SK-MEL-5 (cell line): ENCODE measurements around the gene KIAA1549. TPM values are rescaled to one million over a fixed set of nuclear protein-coding genes. Genes with fewer than 3 reads are reported as not detected.
A peak's percentile ranks its signal among the peaks of the same experiment; 100 is the strongest.
"Not testable (repeated sequence)": the region's sequence is repeated elsewhere in the genome, so short reads cannot be mapped to it uniquely, and the experiment has no call there.

ENCODE experiments used
- DNase-seq: peaks from one replicate; pipeline ENCODE4 v3.0.0-alpha.2; 2016; ENCODE audit warnings: low read depth, low spot score
- in situ Hi-C: cut with HindIII; loops from 2 replicates; pipeline ENCODE4 v1.10.0; 2016; ENCODE audit warnings: low sequenced_read_pairs, high pct_unique_total_duplicates, low pct_unique_long_range_greater_than_20kb
- polyA plus RNA-seq, 2 experiments: library from polyadenylated mRNA; depleted of rRNA; stranded (reverse); fragments of >200 nt; gene quantifications; 2 replicates each; pipeline ENCODE4 v1.2.3, GENCODE V29; 2015
- total RNA-seq: library from RNA; depleted of rRNA; stranded (reverse); fragments of >200 nt; shearing (Covaris generic); gene quantifications from 2 replicates; pipeline ENCODE4 v1.2.3, GENCODE V29; 2014; rRNA removed

The KIAA1549 gene
- 2.7 and 3.0 TPM in 2 replicates for total RNA-seq
- polyA plus RNA-seq (2015; cell fraction: cytosol; rRNA removed), result 8.8 and 15.0 TPM in 2 replicates
- 6.8 and 8.1 TPM in 2 replicates for polyA plus RNA-seq (2015; cell fraction: nucleus; rRNA removed)

DNA sequence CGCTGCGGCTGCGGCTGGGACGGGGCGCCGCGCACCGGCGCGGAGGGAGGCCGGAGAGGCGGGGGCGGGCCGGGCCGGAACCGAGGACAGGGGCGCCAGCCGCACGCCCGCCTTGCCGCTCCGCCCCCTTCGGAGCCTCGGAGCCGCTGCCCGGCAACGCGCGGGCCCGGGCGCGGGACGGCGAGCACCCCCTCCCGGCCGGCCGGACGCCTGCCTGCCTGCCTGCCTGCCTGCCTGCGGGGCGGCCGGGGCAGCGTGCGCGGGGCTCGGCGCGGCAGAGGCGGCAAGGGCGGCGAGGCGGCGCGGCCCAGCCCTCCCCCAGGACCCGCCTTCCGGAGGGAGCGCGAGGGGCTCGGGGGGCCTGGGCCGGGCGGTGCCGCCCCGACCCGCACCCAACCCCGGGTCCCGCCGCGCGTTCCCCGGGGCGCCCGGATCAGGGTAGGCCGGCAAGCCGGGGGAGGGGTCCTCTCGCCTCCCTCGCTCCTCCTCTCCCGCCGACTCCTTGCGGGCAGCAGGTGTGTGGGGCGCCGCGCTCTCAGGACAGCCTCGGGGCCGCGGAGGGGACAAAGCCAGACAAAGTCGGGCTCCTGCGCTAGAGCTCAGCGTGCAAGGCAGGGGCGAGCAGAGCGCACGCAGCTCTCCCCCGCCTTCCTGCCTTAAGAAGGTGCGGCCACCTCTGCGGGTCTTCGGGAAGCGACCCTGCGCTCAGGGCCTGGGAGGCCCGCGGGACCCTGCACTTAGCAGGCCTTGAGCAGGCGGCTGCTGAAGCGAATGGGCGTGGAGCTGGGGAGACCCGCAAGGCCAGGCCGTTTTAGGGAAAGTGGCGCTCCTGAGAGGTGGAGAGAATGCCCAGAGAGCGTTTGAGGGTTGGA lies at the start of gene KIAA1549:
Gene KIAA1549, minus strand, starts transcription at position 58 of the 872 bp plus-strand sequence. CDS start 120 bp downstream, outside the sequence.
- in situ Hi-C loops, result no loop called here

DNA sequence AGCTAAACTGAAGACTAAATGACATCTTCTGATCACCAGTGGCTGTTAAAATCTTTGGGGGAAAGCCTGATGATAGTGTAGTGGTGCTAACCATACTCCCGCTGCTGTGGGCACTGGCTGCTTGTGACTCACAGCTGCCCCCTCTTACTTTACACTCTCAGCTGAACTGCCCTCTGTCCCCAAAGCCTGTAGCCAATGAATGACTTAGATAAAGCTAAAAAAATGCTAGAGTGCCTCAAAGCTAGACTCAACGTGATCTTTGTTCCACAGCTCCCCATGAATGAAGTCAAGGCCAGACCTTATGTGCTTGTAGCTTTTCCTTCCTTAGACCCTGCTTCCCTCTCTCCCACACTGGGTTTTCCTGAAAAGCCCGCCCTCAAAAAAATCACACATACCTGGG lies 48.2 kb upstream of the KIAA1549 start:
- in situ Hi-C loops, result no loop called here
- no peak for DNase-seq

More for the DNA sequence above, at the start of gene KIAA1549:
- peak; percentile 74 for DNase-seq

DNA sequence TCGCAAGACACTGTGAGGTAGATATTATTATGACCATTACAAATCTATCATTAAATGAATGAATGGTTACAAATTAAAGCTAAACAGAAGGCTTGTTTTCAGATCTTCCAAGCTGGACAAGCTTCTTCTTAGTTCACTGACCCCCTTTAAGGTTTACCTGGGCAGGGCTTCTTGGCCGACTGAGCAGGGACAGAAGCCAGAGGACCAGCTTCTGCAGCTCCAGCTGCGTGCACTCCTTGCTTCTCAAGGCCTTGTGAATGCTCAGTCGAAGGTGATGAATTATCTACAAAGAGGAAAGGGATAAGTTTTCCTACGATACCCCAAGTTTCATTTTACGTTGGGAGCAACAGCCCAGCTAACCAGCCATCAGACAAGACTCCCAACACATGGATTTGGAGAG lies 45.4 kb upstream of the KIAA1549 start:
- DNase-seq, result no peak
- in situ Hi-C loops, result no loop called here

DNA sequence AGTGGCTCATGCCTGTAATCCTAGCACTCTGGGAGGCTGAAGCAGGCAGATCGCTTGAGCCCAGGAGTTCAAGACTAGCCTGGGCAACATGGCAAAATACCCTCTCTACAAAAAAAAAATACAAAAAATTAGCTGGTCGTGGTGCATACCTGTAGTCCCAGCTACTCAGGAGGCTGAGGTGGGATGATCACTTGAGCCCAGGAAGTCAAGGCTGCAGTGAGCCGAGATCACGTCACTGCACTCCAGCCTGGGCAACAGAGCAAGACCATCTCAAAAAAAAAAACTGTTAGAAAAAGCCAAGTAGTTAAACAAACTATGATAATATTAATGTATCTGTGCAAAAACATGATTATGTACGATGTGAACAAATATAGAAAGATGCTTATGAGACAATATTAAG lies 44.7 kb upstream of the KIAA1549 start:
- in situ Hi-C loops, DNase-seq: not testable (repeated sequence)

DNA sequence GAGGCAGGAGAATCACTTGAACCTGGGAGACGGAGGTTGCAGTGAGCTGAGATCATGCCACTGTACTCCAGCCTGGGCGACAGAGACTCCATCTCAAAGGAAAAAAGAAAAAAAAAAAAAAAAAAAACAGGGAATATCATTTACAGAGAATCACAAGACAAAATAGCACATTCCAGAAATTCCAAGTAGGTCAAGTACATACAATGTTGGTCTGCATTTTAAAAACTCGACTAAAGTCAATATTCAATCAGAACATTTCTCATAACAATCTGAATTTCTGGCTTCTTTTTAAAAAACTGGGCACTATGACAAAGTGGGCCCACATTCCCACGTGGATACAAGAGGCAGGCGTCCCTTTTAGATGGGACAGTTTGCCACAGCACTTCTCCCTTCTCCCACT lies 41.9 kb upstream of the KIAA1549 start:
- in situ Hi-C loops, result no loop called here
- DNase-seq, result peak; percentile 58

DNA sequence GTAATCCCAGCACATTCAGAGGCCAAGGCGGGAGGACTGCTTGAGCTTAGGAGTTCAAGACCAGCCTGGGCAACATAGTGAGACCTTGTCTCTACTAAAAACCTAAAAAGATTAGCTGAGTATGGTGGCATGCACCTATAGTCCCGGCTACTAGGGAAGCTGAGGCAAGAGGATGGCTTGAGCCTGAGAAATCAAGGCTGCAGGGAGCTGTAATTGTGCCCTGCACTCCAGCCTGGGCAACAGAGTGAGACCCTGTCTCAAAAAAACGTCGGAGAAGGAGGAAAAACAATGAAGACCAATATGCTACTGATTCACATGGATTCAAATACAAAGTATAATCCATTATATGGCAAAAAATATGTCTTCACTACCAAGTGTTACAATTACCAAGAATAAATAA lies 41.1 kb upstream of the KIAA1549 start:
- in situ Hi-C loops, result no loop called here
- DNase-seq, result no peak

DNA sequence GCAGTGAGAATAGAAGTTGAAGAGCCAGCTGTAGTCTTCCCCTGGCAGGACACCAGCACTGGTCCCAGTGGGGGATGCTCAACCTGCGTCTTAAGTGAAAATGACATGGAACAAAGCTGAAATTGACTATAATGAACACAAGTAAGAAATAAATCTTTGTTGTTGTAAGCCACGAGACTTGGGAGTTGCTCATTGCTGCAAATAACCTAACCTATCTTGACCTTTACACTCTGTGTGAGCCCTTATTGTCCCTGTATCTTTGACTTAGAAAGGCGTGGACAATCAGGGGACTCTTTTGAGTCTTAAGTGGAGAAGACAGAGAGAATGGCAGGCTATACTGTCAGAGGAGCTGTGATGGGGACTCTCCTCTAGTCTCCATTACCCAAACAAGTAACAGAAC lies 37.7 kb upstream of the KIAA1549 start:
- DNase-seq, result peak; percentile 90
- in situ Hi-C loops, result no loop called here

DNA sequence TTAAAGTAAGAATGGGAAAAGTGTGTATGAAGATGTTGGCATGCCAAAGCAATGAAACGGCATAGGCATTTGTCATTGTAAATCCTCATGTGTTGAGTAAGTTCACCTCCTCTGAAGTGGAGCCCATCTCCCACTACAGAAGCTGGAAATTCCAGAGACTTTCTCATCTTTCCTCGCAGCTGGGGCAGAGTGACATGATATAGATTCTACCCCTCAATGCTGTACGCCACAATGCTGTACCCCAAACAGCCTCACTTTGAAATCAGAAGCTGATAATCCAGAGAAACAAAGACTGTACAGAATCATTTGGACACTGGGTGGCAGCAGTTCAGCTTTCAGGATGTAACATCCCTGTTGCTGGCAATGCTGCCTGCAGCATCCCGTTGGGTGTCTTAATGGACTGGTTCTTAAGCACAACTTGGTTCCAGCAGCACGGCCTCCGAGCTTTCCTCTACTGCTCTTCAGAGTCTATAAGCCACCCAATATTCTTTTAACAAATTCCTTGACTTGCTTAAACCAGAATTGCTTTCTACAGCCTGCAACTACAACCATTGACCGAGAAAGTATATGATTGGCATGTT lies 35.8 kb upstream of the KIAA1549 start:
- in situ Hi-C loops, result no loop called here
- DNase-seq, result peak; percentile 90

DNA sequence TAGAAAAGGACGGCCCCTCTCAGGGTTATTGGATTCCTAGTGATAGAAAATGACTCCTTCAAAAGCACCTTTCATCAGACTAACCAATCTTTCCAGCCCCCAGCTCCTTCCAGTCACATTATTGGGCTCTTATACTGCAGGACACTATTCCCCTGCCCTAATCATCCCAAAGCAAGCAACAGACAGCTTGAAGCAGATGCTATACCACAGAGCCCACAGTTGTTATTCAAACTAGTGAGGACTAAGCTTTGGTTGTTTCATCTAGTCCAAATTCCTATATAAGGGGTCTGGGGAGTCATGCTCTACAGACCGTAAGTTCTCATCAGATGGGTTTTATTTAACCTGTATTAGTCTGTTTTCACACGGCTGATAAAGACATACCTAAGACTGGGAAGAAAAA lies 30.2 kb upstream of the KIAA1549 start:
- in situ Hi-C loops, result no loop called here
- DNase-seq, result no peak

DNA sequence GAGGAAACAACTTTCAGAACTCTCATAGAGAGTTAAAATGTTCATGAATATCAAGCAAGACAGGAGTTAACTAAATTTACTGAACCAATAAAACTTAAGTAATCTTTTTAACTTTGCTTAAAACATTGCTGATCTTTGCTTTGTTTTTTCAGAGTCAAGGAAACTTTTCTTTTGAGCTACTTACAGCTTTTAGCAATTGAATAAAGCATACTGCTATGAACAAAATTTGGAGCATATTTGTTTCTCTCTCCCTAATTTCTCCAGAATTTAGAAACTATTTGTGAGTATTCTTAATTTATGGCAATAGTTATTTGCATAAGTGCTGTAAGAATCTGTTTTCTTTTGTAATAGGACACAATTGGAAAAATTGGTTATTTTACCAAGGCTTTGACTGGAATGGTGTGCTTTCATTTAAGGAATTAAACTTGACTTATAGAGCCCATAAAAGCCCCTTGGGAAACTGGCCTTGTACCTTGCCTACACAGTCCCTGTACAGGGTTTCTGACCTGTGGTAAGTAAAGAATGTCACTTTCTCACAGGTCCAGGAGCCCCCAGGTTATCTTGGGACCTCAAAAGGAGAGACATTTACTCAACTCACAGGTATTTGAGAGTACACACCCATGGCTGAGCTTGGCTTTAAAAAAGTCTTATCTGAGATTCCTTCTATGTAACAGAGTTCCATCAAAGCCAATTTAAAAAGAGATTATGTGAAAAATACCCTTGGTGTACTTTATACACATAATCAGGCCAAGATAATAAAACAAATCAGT lies 23.3 kb upstream of the KIAA1549 start:
- DNase-seq, result no peak
- in situ Hi-C loops, result no loop called here

DNA sequence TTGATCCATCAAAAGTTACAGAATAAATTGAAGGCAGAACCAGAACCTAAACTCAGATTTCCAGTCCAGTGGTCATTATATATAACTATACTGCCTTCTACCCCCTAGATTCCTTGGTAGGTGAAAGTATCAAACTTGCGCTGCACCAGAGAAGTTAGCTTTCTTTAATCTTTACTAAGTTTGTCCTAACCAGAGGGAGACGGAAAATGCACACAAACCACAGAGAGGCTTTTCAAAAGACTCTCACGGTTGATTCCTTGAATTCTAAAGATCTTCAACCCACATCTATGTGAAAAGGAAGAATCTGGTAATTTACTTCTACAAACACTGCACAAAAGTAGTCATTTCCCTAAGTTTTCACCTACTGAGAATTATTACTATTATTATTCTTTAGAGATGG lies 18.2 kb upstream of the KIAA1549 start:
- in situ Hi-C loops, result no loop called here

DNA sequence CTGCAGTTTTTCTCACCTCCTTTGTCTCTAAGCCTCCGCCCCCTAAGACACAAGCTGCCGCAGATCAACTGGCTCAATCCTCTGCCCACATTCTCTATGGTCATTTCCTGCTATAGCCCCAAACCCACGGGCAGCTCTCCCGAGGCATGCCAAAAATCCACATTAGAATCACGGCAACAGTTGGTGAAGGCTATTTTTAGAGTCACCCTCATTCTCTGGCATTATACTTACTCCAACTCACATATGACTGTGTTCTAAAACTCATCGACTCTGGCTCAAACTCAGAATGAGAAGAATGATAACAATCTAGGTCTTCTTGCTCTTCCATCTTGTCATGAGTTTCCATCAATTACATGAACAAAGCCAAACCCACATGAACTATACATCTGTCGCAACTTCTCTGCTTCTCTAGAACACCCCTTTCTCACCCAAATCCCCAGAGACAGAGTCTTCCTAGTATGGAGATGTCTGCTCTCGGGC lies 10.9 kb upstream of the KIAA1549 start:
- in situ Hi-C loops, result no loop called here
- DNase-seq, result no peak

More for the DNA sequence above, 18.2 kb upstream of the KIAA1549 start:
- DNase-seq, result no peak

DNA sequence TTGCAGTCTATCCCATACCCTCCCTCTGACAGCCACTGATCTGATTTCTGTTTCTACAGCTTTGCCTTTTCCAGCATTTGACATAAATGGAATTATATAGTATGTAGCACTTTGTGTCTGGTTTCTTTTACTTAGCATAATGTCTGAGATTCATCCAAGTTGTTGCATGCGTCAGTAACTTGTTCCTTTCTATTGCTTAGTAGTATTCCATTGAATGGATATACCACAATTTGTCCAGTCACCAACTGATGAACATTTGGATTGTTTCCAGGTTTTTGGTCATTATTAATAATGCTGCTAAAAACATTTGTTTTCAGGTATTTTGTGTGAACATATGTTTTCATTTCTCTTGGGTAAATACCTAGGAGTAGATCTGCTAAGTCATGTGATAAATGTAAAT lies 6.5 kb upstream of the KIAA1549 start:
- in situ Hi-C loops, result no loop called here
- no peak for DNase-seq

DNA sequence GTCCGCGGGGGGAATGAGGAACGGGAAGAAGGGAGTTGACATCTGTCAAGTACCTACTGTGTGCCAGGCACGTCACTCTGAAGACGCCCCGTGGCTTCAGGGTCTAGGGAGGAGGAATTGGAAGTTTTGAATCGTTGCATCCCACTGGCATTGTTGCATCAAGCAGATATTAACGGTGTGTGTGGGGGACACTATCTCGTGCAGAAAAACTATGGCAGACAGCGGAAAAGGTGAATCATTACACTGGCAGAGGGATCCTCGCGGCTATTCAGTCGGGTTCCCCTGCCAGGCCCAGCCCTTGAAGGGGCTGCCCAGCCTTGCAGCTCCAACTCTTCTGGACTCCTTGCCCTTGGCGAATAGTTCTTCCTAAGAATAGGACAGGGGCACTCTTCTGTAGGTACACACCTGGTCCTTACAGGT lies 1.0 kb upstream of the KIAA1549 start:
- no peak for DNase-seq
- in situ Hi-C loops, result no loop called here

DNA sequence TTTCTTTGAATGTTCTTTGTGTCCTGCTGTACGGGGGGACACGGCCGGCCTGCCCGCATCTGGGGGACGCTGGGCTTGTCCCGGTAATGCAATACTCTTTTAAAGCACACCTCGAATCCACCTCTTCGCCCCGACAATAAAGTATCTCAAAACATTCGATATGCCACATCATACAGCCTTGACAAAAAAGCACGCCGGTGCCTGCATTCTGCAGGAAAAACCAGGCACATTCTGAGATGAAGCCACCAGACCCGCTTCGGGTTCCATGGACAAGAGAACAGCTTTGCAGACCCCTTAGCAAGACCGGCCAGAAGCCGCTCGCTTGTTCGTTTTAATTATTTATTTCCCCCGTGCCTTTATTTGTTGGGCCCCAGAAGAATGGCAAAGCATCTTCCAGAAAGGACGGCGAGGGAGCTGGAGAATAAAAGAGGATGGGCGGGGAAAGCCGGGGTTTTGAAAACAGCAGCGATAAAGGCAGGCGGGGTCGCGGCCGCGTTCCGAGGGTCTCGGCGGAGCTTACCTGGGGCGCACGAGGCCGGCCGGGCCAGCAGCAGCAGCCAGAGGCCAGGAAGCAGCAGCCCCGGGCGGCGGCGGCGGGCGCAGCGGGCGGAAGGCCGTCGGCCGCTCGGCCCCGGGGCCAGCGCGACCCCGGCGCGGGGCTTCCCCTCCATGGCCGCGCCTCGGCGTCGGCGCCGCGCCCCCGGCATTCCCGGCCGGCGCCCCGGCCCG lies 462 bp downstream of the KIAA1549 start:
- no peak for DNase-seq
- in situ Hi-C loops, result no loop called here

DNA sequence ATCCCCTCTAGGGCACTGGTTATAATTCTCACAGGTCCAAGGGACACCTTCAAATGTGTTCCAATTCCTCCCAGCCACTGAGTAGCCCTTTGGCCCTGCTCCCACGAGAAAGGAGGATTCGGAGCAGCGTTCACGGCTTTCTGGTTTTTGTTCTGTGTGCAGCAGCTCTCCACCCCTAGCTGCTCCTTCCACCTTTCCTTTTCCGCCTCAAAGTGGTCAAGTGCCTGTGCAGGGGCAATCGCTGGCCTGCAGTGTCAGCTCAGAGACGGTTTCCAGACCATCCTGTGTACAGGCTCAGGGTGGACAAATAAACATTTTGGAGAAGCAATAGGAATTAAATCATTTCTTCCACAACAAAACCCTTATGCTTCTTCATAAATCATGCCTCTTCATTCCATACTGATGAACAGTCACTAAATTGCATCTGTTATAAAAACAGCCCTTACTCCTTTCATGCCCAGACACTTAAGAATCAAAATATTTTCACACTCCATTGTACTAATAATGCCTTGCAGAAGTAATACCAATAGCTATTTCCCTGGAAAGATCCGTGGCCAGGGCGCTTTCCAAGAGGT lies 1.1 kb downstream of the KIAA1549 start:
- DNase-seq, result no peak
- in situ Hi-C loops, result no loop called here
